Heart right ventricle (tissue), 16 donors: ENCODE measurements around the gene JMJD7. TPM values are rescaled to one million over a fixed set of nuclear protein-coding genes. Genes with fewer than 3 reads are reported as not detected.

Experiments
- ATAC-seq, 8 donors: fragments of 200-7000 bp; cut with Tn5 transposase; one replicate each; pipeline ENCODE4 v1.9.1; 2020; ENCODE audit warnings: mild to moderate bottlenecking in 8 of 8, moderate library complexity in 8 of 8, moderate number of reproducible peaks in 1 of 8
- DNase-seq, 2 donors: peaks; one replicate each; pipeline ENCODE4 v3.0.0-alpha.2; 2020
- H3K27ac ChIP-seq, 10 donors: fragments of 200-600 bp; sonication (generic) in 2 of 10; one replicate each; pipeline versions ENCODE4 v1.5.0 to v1.8.0; 2020 to 2022; ENCODE audit warnings: mild to moderate bottlenecking in 3 of 10
- H3K27me3 ChIP-seq, 7 donors: fragments of 200-600 bp; one replicate each; pipeline ENCODE4 v1.8.0; 2021 to 2022; ENCODE audit warnings: mild to moderate bottlenecking in 2 of 7
- H3K36me3 ChIP-seq, 9 donors: fragments of 200-600 bp; sonication (generic) in 1 of 9; one replicate each; pipeline versions ENCODE4 v1.5.0 to v1.8.0; 2020 to 2022; ENCODE audit warnings: mild to moderate bottlenecking in 2 of 9
- H3K4me1 ChIP-seq, 9 donors: fragments of 200-600 bp; sonication (generic) in 1 of 9; one replicate each; pipeline versions ENCODE4 v1.5.0 to v1.8.0; 2020 to 2022; ENCODE audit warnings: mild to moderate bottlenecking in 4 of 9
- H3K4me3 ChIP-seq, 10 donors: fragments of 200-600 bp; sonication (generic) in 2 of 10; one replicate each; pipeline versions ENCODE4 v1.5.0 to v1.8.0; 2020 to 2022; ENCODE audit warnings: mild to moderate bottlenecking in 7 of 10, moderate library complexity in 2 of 10
- H3K9me3 ChIP-seq, 11 donors: fragments of 200-600 bp in 10 of 11; sonication (generic) in 2 of 11; one replicate each; pipeline versions ENCODE4 v1.5.0 to v1.8.0; 2013 to 2022; ENCODE audit warnings: mild to moderate bottlenecking in 2 of 11, control low read depth in 1 of 11, moderate library complexity in 1 of 11
- WGBS, 2 donors: extraction: QIAGEN DNeasy Blood & Tissue Kit; methylation state at CpG; one replicate each; pipeline ENCODE4 v1.1.7; 2013; ENCODE audit warnings: inconsistent platforms in 1 of 2; 5-methylcytosine and 5-hydroxymethylcytosine counted together
- intact Hi-C, 10 donors: fragments of 100-400 bp; cut with DNase I; formaldehyde crosslinking; loops; one replicate each; pipeline versions ENCODE4 v1.11.1 to v1.14.2; 2022
- polyA plus RNA-seq, 2 donors: library from polyadenylated mRNA; stranded (reverse); fragments of 200-250 nt; gene quantifications; one replicate each; pipeline ENCODE4 v1.2.3, GENCODE V29; 2013
- total RNA-seq, 10 donors: library from RNA; stranded (reverse); fragmentation: NEBNext Ultra II Directional in 3 of 10; extraction: Animal tissue kit (Norgen Biotek cat#: 25700) in 3 of 10; gene quantifications; one replicate each; pipeline versions ENCODE4 v1.2.1 to v1.2.4, GENCODE V29; 2021 to 2023
- TF ChIP-seq, protein P1 (sequence below), 9 donors: fragments of 200-600 bp; sonication (generic) in 2 of 9; IDR thresholded peaks; one replicate each; pipeline versions ENCODE4 v1.5.0 to v1.8.0; 2021 to 2022; ENCODE audit warnings: antibody characterized with exemption in 9 of 9, mild to moderate bottlenecking in 5 of 9, moderate library complexity in 1 of 9
- donor health status: Arrhythmogenic right ventricular cardiomyopathy.
- donor health status: ischemic (EF 13 %, LVEDD 7.1; RV severe dilation, severe dysfunction).
- donor health status: healthy with polysubstance abuse.
- donor health status: DM: no; HTN: yes; CAD: no.
- donor health status: DM: no; HTN: no; CAD: no.
- donor health status: ischemic (EF 25% LVEDD 6.9; RV normal size, moderate dysfunction).
- donor health status: ischemic (EF 25% LVEDD 5.7; RV mildly dilated, moderate dysfunction).
- donor health status: healthy.
- donor health status: DM: yes; HTN: yes; CAD: no.
- donor health status: Ischemic cardiomyopathy.
- donor health status: ischemic (EF 35%, LVEDD 5.7; RV mildly dilated, moderate dysfunction).
- donor health status: nonischemic (EF 11% LVEDD 7.7; RV severe dilation, severe dysfunction).
- donor health status: DM: yes; HTN: yes; CAD: no.
- donor health status: PGD.
- donor health status: ischemic (EF 29% LVEDD 5.4; RV normal size, mild dysfunction).
- donor health status: nonischemic (EF 23%, LVEDD 6.1; RV moderate dilation, normal function).

Gene JMJD7
- total and polyA plus RNA-seq, 12 donors = 8.6 to 23.0 (median 12.9) TPM

DNA sequence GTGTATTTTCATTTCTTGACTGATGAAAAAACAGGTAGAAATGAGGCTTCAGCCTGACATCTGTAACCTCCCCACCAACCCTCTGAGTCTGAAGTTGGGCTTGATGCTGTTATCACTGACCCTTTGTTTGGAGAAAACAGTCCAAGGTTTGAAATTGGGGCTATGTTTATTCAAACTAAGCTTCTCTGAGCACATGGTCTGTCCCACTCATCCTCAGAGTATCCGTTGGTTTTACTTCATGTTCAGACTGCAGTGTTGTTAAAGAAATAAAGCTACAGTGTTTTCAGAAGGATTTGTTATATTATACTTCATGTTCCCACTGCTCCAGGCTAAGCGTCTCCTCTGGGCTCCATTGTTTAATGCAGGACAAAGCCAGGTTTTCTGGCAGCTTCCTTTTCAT is 47.6 kb upstream of the JMJD7 start:
- H3K4me1 ChIP-seq = peaks cover 5 to 57% (median 43%) of the 10 kb centered on the region in 9 donors
- peak overlapping the region in 5 of 10 donors; percentile 2 to 45 (median 27) for H3K27ac ChIP-seq
- WGBS, 2 donors = 49 to 51% methylated on average over 2 of the region's 2 CpGs

DNA sequence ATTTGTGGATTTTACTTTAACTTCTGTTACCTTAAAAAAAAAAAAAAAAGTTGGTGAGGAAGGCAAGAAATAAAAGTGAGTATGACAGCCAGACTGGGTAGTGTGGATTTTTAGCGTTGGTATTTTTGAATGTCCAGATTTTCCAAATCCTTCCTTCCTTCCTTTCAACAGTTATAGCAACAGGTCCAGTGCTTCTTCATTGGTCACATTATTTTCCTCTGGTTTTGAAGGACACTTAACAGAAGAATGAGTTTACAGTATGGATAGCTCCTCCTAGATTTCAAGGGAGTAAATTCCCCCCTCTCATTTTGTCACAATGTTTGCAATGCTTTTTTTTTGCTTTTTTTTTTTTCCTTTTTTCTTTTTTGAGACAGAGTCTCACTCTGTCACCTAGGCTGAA is 47.2 kb upstream of the JMJD7 start:
- DNase-seq (no peak), ATAC-seq (no peak)
- H3K27ac ChIP-seq = peak overlapping the region in 2 of 10 donors; percentile 2 to 45
- intact Hi-C loops = no loop called here
- WGBS, 2 donors = 47 to 66% methylated on average over 1 of the region's 1 CpG
- H3K4me3 ChIP-seq = no peak overlapping the region
- no peaks in the 10 kb centered on the region for H3K9me3 ChIP-seq
- H3K4me1 ChIP-seq = peaks cover 0 to 52% (median 38%) of the 10 kb centered on the region in 9 donors
- no peaks in the 10 kb centered on the region for H3K27me3 ChIP-seq
- H3K36me3 ChIP-seq = peaks cover 0 to 3% (median 0%) of the 10 kb centered on the region in 9 donors
- TF ChIP-seq, protein P1, sequence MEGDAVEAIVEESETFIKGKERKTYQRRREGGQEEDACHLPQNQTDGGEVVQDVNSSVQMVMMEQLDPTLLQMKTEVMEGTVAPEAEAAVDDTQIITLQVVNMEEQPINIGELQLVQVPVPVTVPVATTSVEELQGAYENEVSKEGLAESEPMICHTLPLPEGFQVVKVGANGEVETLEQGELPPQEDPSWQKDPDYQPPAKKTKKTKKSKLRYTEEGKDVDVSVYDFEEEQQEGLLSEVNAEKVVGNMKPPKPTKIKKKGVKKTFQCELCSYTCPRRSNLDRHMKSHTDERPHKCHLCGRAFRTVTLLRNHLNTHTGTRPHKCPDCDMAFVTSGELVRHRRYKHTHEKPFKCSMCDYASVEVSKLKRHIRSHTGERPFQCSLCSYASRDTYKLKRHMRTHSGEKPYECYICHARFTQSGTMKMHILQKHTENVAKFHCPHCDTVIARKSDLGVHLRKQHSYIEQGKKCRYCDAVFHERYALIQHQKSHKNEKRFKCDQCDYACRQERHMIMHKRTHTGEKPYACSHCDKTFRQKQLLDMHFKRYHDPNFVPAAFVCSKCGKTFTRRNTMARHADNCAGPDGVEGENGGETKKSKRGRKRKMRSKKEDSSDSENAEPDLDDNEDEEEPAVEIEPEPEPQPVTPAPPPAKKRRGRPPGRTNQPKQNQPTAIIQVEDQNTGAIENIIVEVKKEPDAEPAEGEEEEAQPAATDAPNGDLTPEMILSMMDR (IDR thresholded peaks at IDR 0.05) = no peak

More for the DNA sequence above, 47.6 kb upstream of the JMJD7 start:
- ATAC-seq = peak in 1 of 8 donors; percentile 14
- H3K27me3 ChIP-seq = no peaks in the 10 kb centered on the region
- H3K4me3 ChIP-seq = no peak overlapping the region
- no peak for DNase-seq
- intact Hi-C loops = no loop called here
- H3K36me3 ChIP-seq = peaks cover 0 to 3% (median 0%) of the 10 kb centered on the region in 9 donors
- TF ChIP-seq, protein P1 (IDR thresholded peaks at IDR 0.05) = no peak
- no peaks in the 10 kb centered on the region for H3K9me3 ChIP-seq

DNA sequence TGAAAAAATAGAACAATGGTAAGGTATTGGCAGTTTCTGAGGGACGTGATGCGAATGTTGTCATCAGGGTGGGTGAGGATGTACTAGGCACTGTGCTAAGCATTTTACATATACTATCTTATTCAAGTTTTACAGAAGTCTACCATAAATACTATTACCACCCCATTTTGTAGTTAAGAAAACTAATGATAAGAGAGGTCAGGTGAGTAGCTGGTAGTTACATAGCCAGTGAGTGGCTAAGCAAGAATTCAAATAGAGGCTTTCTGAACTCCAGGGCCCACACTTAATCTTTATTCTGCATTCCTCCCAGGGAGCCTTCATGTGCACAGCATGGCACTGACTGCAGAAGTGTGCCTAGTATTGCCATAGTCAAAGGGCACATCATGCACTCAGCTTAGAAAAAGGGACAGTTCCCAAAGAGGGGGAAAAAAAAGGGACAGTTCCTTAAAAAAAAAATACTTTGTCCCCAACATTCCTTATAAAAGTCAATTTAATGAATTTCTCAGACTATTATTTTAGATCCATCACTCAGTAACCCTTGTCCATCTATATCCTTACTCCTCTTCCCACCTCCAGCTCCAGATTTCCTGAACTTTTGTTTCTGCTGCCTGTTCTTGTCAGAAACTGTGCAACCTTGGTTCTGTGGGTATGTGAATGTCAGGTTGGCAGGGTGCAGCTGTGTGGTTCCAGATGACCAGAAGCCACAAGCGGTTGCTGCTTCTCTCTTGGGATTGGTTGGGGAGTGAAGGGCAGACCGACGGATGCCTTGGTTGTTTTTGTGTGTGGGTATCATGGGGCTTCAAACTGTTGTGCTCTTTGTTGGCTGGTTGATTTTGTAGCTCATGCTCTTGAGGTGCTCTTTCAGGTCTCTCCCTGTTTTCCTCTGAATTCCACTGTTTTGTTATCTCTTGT is 45.3 kb upstream of the JMJD7 start:
- no peak overlapping the region for H3K27ac ChIP-seq
- intact Hi-C loops = no loop called here
- WGBS, 2 donors = 94 to 96% methylated on average over 5 of the region's 5 CpGs
- TF ChIP-seq, protein P1 (IDR thresholded peaks at IDR 0.05) = no peak
- H3K27me3 ChIP-seq = no peaks in the 10 kb centered on the region
- H3K4me3 ChIP-seq = no peak overlapping the region
- no peak for DNase-seq
- ATAC-seq = no peak
- peaks cover 0 to 3% (median 0%) of the 10 kb centered on the region in 9 donors for H3K36me3 ChIP-seq
- H3K4me1 ChIP-seq = peaks cover 0 to 33% (median 19%) of the 10 kb centered on the region in 9 donors
- no peaks in the 10 kb centered on the region for H3K9me3 ChIP-seq

DNA sequence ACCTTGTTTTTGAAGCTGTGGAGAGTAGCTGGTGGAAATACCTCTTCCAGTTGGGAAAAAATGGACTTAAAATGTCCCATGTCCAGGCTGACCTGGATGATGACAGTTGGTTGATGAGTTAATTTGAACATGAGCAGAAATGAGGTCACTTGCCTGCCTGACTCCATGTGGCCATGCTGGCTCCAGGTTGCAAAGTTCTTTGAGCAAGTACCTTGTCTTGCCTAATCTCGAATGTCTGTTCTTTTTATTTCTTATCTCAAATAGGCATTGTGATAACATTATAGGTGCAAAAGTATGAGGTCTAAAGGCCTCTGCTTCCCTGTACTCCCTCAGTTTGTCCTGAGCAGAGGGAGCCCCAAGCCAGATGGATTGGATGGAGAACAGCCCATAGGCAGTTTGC is 44.6 kb upstream of the JMJD7 start:
- Histone ChIP-seq H3K4me1 (peaks cover 0 to 31% (median 16%) of the 10 kb centered on the region in 9 donors), H3K36me3 (peaks cover 0 to 3% (median 0%) of the 10 kb centered on the region in 9 donors), H3K27me3 (no peaks in the 10 kb centered on the region), H3K9me3 (no peaks in the 10 kb centered on the region), H3K27ac (no peak overlapping the region), H3K4me3 (no peak overlapping the region)
- WGBS, 2 donors = 52 to 65% methylated on average over 1 of the region's 1 CpG
- ATAC-seq (no peak), DNase-seq (no peak)
- TF ChIP-seq, protein P1 (IDR thresholded peaks at IDR 0.05) = no peak
- intact Hi-C loops = no loop called here
